CD4-positive, alpha-beta T cell treated with Interleukin-4 for 4 hours (primary cell): Measurements from ENCODE around the gene U2AF2.

ENCODE experiments used
- DNase-seq: peaks from one replicate; pipeline ENCODE4 v3.0.0-alpha.2; 2020

Gene U2AF2

GRCh38 chr19:55644191-55644833 lies 10.5 kb upstream of the U2AF2 start:
- no peak for DNase-seq

GRCh38 chr19:55644842-55645511 lies 9.9 kb upstream of the U2AF2 start:
- no peak for DNase-seq

GRCh38 chr19:55645512-55645881 lies 9.3 kb upstream of the U2AF2 start:
- no peak for DNase-seq

GRCh38 chr19:55646889-55647731 lies 7.7 kb upstream of the U2AF2 start:
- no peak for DNase-seq

- DNase-seq, result peak; percentile 29
Observed at GRCh38 chr19:55647732-55648584, 6.9 kb upstream of the U2AF2 start, which contains the start of gene CCDC106. Gene CCDC106 (plus strand): TSS chr19:55648212. CDS start chr19:55649047, 835 bp downstream.

- no peak for DNase-seq
Observed at GRCh38 chr19:55648585-55649267, 6.1 kb upstream of the U2AF2 start.

GRCh38 chr19:55649268-55650125 lies 5.3 kb upstream of the U2AF2 start:
- DNase-seq, result no peak

GRCh38 chr19:55650126-55650557 lies 4.7 kb upstream of the U2AF2 start:
- DNase-seq, result no peak

GRCh38 chr19:55650602-55651230 lies 4.1 kb upstream of the U2AF2 start:
- DNase-seq, result no peak

GRCh38 chr19:55651236-55651635 lies 3.6 kb upstream of the U2AF2 start:
- no peak for DNase-seq

GRCh38 chr19:55652311-55653128 lies 2.3 kb upstream of the U2AF2 start:
- DNase-seq, result no peak

GRCh38 chr19:55653651-55654322 lies 1.0 kb upstream of the U2AF2 start:
- peak; percentile 99 for DNase-seq

GRCh38 chr19:55654323-55654867 lies 440 bp upstream of the U2AF2 start:
- peak; percentile 99 for DNase-seq

- DNase-seq, result no peak
Observed at GRCh38 chr19:55655648-55656040, 809 bp downstream of the U2AF2 start.

- no peak for DNase-seq
Observed at GRCh38 chr19:55656552-55656951, 1.7 kb downstream of the U2AF2 start.

GRCh38 chr19:55656988-55657747 lies 2.3 kb downstream of the U2AF2 start:
- DNase-seq, result no peak

GRCh38 chr19:55658846-55659459 lies 4.1 kb downstream of the U2AF2 start:
- DNase-seq, result no peak

GRCh38 chr19:55659822-55660221 lies 5.0 kb downstream of the U2AF2 start:
- DNase-seq, result no peak
